Mammary epithelial cell (primary cell): ENCODE data around the gene CRIP1.

Source experiments
- CTCF ChIP-seq, 2 donors: IDR thresholded peaks in 1 of 2; conservative IDR thresholded peaks in 1 of 2; 2 replicates each; pipeline ENCODE4 v1.5.1; 2011 to 2012; ENCODE audit warnings: inconsistent platforms in 2 of 2, low read length in 2 of 2, mild to moderate bottlenecking in 2 of 2, control low read depth in 1 of 2, low read depth in 1 of 2; ENCODE audit not compliant: insufficient read depth in 1 of 2; ENCODE audit errors: extremely low read depth in 1 of 2
- EZH2 ChIP-seq: IDR thresholded peaks from 2 replicates; pipeline ENCODE4 v1.6.1; 2012; ENCODE audit warnings: low read length, inconsistent platforms, borderline replicate concordance

- TF ChIP-seq CTCF (conservative IDR thresholded peaks at IDR 0.05 in 1 of 2, IDR thresholded peaks at IDR 0.05 in 1 of 2; ENCODE audit: extremely low read depth in 1 of 2, insufficient read depth in 1 of 2, low read depth in 1 of 2, low read length in 2 of 2) = no peak
- TF ChIP-seq EZH2 = no peak
Measured at GRCh38 chr14:105440554-105440900, 46.2 kb upstream of the CRIP1 start.
